H1 (cell line): ENCODE results near the gene TNIP1. TPM values are rescaled to one million over a fixed set of nuclear protein-coding genes. Genes with fewer than 3 reads are reported as not detected.

Source experiments
- CTCF ChIA-PET: fragments of 300-600 bp; sonication (Branson Sonifier 250); formaldehyde crosslinking; loops from one replicate; lab custom pipeline; 2021; ENCODE audit not compliant: partially characterized antibody; lab: Charles Lee
- POLR2A ChIA-PET: fragments of 300-600 bp; sonication (Branson Sonifier 250); formaldehyde crosslinking; loops from one replicate; lab custom pipeline; 2021; ENCODE audit warnings: inconsistent platforms; ENCODE audit not compliant: partially characterized antibody; lab: Charles Lee
- DNase-seq, 2 experiments: peaks; one replicate each; pipeline versions ENCODE4 v3.0.0 to v3.0.0-alpha.2; 2010 to 2022; ENCODE audit warnings: low spot score in 2 of 2, low read depth in 1 of 2, mixed read lengths in 1 of 2
- FAIRE-seq: peaks from 2 replicates; lab custom pipeline; 2011; peaks lifted over from hg19 to GRCh38; lab: Jason Lieb, UNC
- H2AFZ ChIP-seq: 2 replicates; pipeline ENCODE4 v1.8.1; 2012; ENCODE audit warnings: low read length, inconsistent platforms
- H2AK5ac ChIP-seq: 2 replicates; pipeline ENCODE4 v1.6.1; 2013; ENCODE audit warnings: low read depth, low read length
- H2BK120ac ChIP-seq: replicated peaks from 2 replicates; pipeline ENCODE3; 2013; ENCODE audit warnings: low read depth, low read length, inconsistent platforms
- H2BK12ac ChIP-seq: 2 replicates; pipeline ENCODE4 v1.6.1; 2013; ENCODE audit warnings: low read depth, low read length
- H2BK15ac ChIP-seq: 2 replicates; pipeline ENCODE4 v1.6.1; 2013; ENCODE audit warnings: low read length
- H2BK20ac ChIP-seq: 2 replicates; pipeline ENCODE4 v1.6.1; 2013; ENCODE audit warnings: low read length
- H2BK5ac ChIP-seq: 2 replicates; pipeline ENCODE4 v1.6.1; 2013; ENCODE audit warnings: low read depth, low read length
- H3K14ac ChIP-seq: 2 replicates; pipeline ENCODE4 v1.6.1; 2013; ENCODE audit warnings: inconsistent platforms; ENCODE audit not compliant: insufficient read length
- H3K18ac ChIP-seq: 2 replicates; pipeline ENCODE4 v1.6.1; 2013; ENCODE audit warnings: low read length; ENCODE audit errors: extremely low read depth
- H3K23ac ChIP-seq: 2 replicates; pipeline ENCODE4 v1.6.1; 2013; ENCODE audit warnings: inconsistent platforms; ENCODE audit not compliant: insufficient read length
- H3K23me2 ChIP-seq: 2 replicates; pipeline ENCODE4 v1.6.1; 2013; ENCODE audit warnings: low read depth, low read length
- H3K27ac ChIP-seq: 2 replicates; pipeline ENCODE4 v1.6.1; 2011; ENCODE audit warnings: low read depth, low read length, inconsistent platforms
- H3K27me3 ChIP-seq, 4 experiments: replicated peaks in 1 of 4; 1 replicate in 1 of 4; 2 replicates in 3 of 4; pipeline versions ENCODE4 v1.6.1 to v1.8.1; 2011 to 2013; ENCODE audit warnings: low read length in 3 of 4, mild to moderate bottlenecking in 3 of 4, inconsistent platforms in 2 of 4, mixed read lengths in 2 of 4, moderate library complexity in 1 of 4; ENCODE audit not compliant: control insufficient read depth in 3 of 4, insufficient read depth in 3 of 4; ENCODE audit errors: extremely low read depth in 1 of 4
- H3K36me3 ChIP-seq, 4 experiments: 2 replicates each; pipeline versions ENCODE4 v1.6.1 to v1.8.1; 2011 to 2013; ENCODE audit warnings: mild to moderate bottlenecking in 4 of 4, low read length in 3 of 4, moderate library complexity in 2 of 4, control low read depth in 1 of 4, inconsistent platforms in 1 of 4; ENCODE audit not compliant: insufficient read depth in 4 of 4, control insufficient read depth in 2 of 4
- H3K4ac ChIP-seq: replicated peaks from 2 replicates; pipeline ENCODE3; 2013; ENCODE audit warnings: low read length, low read depth, mixed read lengths, inconsistent platforms; ENCODE audit not compliant: insufficient read length
- H3K4me1 ChIP-seq, 4 experiments: replicated peaks in 1 of 4; 1 replicate in 1 of 4; 2 replicates in 3 of 4; pipeline versions ENCODE4 v1.6.1 to v1.8.1; 2011 to 2013; ENCODE audit warnings: low read length in 3 of 4, inconsistent platforms in 2 of 4, mixed read lengths in 1 of 4; ENCODE audit not compliant: insufficient read depth in 4 of 4, control insufficient read depth in 3 of 4
- H3K4me2 ChIP-seq, 2 experiments: 2 replicates each; pipeline versions ENCODE4 v1.6.1 to v1.8.1; 2011 to 2013; ENCODE audit warnings: low read depth in 2 of 2, low read length in 2 of 2, control low read depth in 1 of 2, inconsistent platforms in 1 of 2, mild to moderate bottlenecking in 1 of 2; ENCODE audit not compliant: insufficient read depth in 1 of 2
- H3K4me3 ChIP-seq, 4 experiments: fragments of 200-600, 300-600 bp in 1 of 4; sonication (generic), shearing (Covaris generic), sonication (Bioruptor Twin) in 1 of 4; 2 replicates each; pipeline versions ENCODE4 v1.5.1 to v1.8.1; 2011 to 2016; ENCODE audit warnings: low read length in 4 of 4, low read depth in 3 of 4, control low read depth in 2 of 4, inconsistent platforms in 2 of 4, mild to moderate bottlenecking in 2 of 4, mixed read lengths in 1 of 4, moderate library complexity in 1 of 4; ENCODE audit not compliant: insufficient read depth in 2 of 4; ENCODE audit errors: extremely low read depth in 1 of 4
- H3K56ac ChIP-seq: replicated peaks from 2 replicates; pipeline ENCODE3; 2013; ENCODE audit warnings: low read depth, mild to moderate bottlenecking, mixed read lengths, low read length, inconsistent platforms; ENCODE audit not compliant: insufficient read length
- H3K79me1 ChIP-seq: 2 replicates; pipeline ENCODE4 v1.6.1; 2013; ENCODE audit warnings: low read depth, low read length, control low read depth
- H3K79me2 ChIP-seq, 2 experiments: 2 replicates each; pipeline versions ENCODE4 v1.6.1 to v1.8.1; 2012 to 2013; ENCODE audit warnings: low read length in 2 of 2, mild to moderate bottlenecking in 2 of 2, inconsistent platforms in 1 of 2; ENCODE audit not compliant: insufficient read depth in 2 of 2, control insufficient read depth in 1 of 2
- H3K9ac ChIP-seq, 4 experiments: replicated peaks in 1 of 4; 1 replicate in 1 of 4; 2 replicates in 3 of 4; pipeline versions ENCODE4 v1.6.1 to v1.8.1; 2011 to 2013; ENCODE audit warnings: low read depth in 3 of 4, low read length in 3 of 4, control low read depth in 2 of 4, mild to moderate bottlenecking in 2 of 4, moderate library complexity in 2 of 4, inconsistent platforms in 1 of 4; ENCODE audit errors: extremely low read depth in 1 of 4
- H3K9me3 ChIP-seq, 2 experiments: 2 replicates each; pipeline versions ENCODE4 v1.6.1 to v1.8.1; 2012 to 2013; ENCODE audit warnings: mild to moderate bottlenecking in 2 of 2, moderate library complexity in 2 of 2, control low read depth in 1 of 2, inconsistent platforms in 1 of 2, low read depth in 1 of 2, low read length in 1 of 2, mixed read lengths in 1 of 2; ENCODE audit not compliant: insufficient read depth in 2 of 2
- H4K20me1 ChIP-seq, 2 experiments: replicated peaks in 1 of 2; 2 replicates each; pipeline versions ENCODE3 to v1.8.1; 2011 to 2013; ENCODE audit warnings: inconsistent platforms in 2 of 2, low read length in 2 of 2, mild to moderate bottlenecking in 1 of 2; ENCODE audit not compliant: insufficient read depth in 2 of 2, control insufficient read depth in 1 of 2
- H4K5ac ChIP-seq: 2 replicates; pipeline ENCODE4 v1.6.1; 2013; ENCODE audit warnings: low read length, low read depth, mixed read lengths, inconsistent platforms; ENCODE audit not compliant: insufficient read length
- H4K8ac ChIP-seq: 2 replicates; pipeline ENCODE4 v1.8.0; 2013; ENCODE audit warnings: mild to moderate bottlenecking, moderate library complexity, low read length, inconsistent platforms; ENCODE audit not compliant: insufficient read depth; ENCODE audit errors: extremely low read depth
- H4K91ac ChIP-seq: replicated peaks from 2 replicates; pipeline ENCODE3; 2013; ENCODE audit warnings: low read length, mixed read lengths, inconsistent platforms; ENCODE audit not compliant: insufficient read length
- CTBP2 ChIP-seq: IDR thresholded peaks from 2 replicates; pipeline ENCODE4 v1.7.0; 2011; ENCODE audit warnings: borderline replicate concordance, mild to moderate bottlenecking, moderate library complexity, mixed read lengths, low read length; ENCODE audit not compliant: insufficient read depth, insufficient read length
- EZH2 ChIP-seq: fragments of 200-600 bp; sonication (generic); IDR thresholded peaks from 2 replicates; pipeline ENCODE4 v1.7.1; 2012; ENCODE audit warnings: low read depth, mild to moderate bottlenecking, moderate library complexity, low read length, inconsistent platforms; ENCODE audit not compliant: severe bottlenecking
- RFX5 ChIP-seq: IDR thresholded peaks from 2 replicates; pipeline ENCODE4 v1.6.1; 2011; ENCODE audit warnings: low read depth, low read length, improper control_type of control experiment, borderline replicate concordance
- SAP30 ChIP-seq: fragments of 300-600 bp; sonication (generic); IDR thresholded peaks from 2 replicates; pipeline ENCODE4 v1.7.1; 2012; ENCODE audit warnings: low read length, moderate library complexity, mild to moderate bottlenecking, inconsistent platforms; ENCODE audit not compliant: insufficient read depth, insufficient replicate concordance
- SIN3A ChIP-seq, 2 experiments: IDR thresholded peaks in 1 of 2; conservative IDR thresholded peaks in 1 of 2; 2 replicates each; pipeline ENCODE4 v1.6.1; 2011 to 2012; ENCODE audit warnings: low read length in 2 of 2, improper control_type of control experiment in 1 of 2, low read depth in 1 of 2, mild to moderate bottlenecking in 1 of 2
- SIRT6 ChIP-seq: IDR thresholded peaks from one replicate; pipeline ENCODE4 v1.7.1; 2012; ENCODE audit warnings: low read length, inconsistent platforms
- SIX5 ChIP-seq: IDR thresholded peaks from 2 replicates; pipeline ENCODE4 v1.6.1; 2011; ENCODE audit warnings: mild to moderate bottlenecking, low read depth, low read length
- SRF ChIP-seq: IDR thresholded peaks from 2 replicates; pipeline ENCODE4 v1.6.1; 2011; ENCODE audit warnings: mild to moderate bottlenecking, low read depth, low read length, moderate library complexity
- WGBS, 2 experiments: shearing (Covaris generic) in 1 of 2; methylation state at CpG; one replicate each; pipeline versions ENCODE4 v1.1.6 to v1.1.7; 2013 to 2015; ENCODE audit warnings: low lambda C conversion rate in 2 of 2, mixed read lengths in 2 of 2, inconsistent platforms in 1 of 2, low coverage in 1 of 2, missing lambda C conversion rate in 1 of 2; ENCODE audit not compliant: insufficient replicate concordance in 2 of 2, insufficient coverage in 1 of 2, insufficient read length in 1 of 2; ENCODE audit errors: extremely low coverage in 1 of 2, missing lambda C conversion rate in 1 of 2; 5-methylcytosine and 5-hydroxymethylcytosine counted together
- polyA plus RNA-seq, 7 experiments: library from polyadenylated mRNA; depleted of rRNA in 3 of 7; stranded (reverse) in 5 of 7; unstranded in 2 of 7; fragments of >200 nt in 5 of 7; fragments of 200-250 nt in 2 of 7; gene quantifications; 1 replicate in 5 of 7; 2 replicates in 1 of 7; 4 replicates in 1 of 7; pipeline versions ENCODE4 v1.2.1 to v1.2.3, GENCODE V29; 2011 to 2013; ENCODE audit warnings: missing spikeins in 2 of 7, mixed read lengths in 2 of 7
- total RNA-seq: library from RNA; stranded (reverse); fragmentation: NEBNext Ultra II Directional; extraction: Animal tissue kit (Norgen Biotek cat#: 25700); gene quantifications from 2 replicates; pipeline ENCODE4 v1.2.1, GENCODE V29; 2021

The TNIP1 gene
- total and polyA plus RNA-seq, 2 of the 8 experiments (the other 6 are each of a cell fraction or from before 2014, with no cell fraction given) = 14.2 to 31.9 TPM

DNA sequence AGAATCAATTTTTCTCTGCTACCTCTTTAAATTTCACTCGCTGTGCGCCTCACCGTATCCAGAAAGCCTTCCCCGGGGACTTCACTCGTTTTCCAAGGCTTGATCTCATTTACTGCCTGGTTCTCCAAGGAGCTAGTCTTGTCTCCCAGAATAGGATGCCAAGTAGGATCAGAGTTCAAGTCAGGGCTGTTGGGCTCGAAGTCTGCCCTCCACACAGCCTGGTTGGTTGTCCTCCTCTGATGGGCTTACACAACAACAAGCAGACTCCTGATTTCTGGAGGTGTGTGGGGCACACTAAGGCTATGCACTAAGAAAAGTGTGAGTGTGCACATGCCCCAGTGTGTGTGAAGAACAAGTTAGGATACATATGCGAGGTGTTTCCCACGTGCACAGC, 14.0 kb upstream of the TNIP1 start:
- Histone ChIP-seq H3K4me3 (no peak overlapping the region), H3K4me1 (peaks cover 1 to 20% (median 11%) of the 10 kb centered on the region in 4 experiments; a peak in 4 of 7 replicates), H3K4me2 (no peak overlapping the region), H3K4ac (no peak overlapping the region), H3K18ac (no peak overlapping the region), H4K5ac (no peak overlapping the region), H3K36me3 (no peaks in the 10 kb centered on the region), H2BK15ac (no peak overlapping the region), H2BK12ac (no peak overlapping the region), H3K14ac (no peak overlapping the region), H2BK120ac (no peak overlapping the region), H2BK5ac (no peak overlapping the region), H4K91ac (no peak overlapping the region), H3K23ac (no peak overlapping the region), H2BK20ac (no peak overlapping the region), H3K9ac (no peak overlapping the region), H2AK5ac (no peak overlapping the region), H3K79me2 (no peaks in the 10 kb centered on the region), H3K27me3 (no peaks in the 10 kb centered on the region), H3K27ac (no peak overlapping the region), H4K20me1 (no peaks in the 10 kb centered on the region), H3K56ac (no peak overlapping the region), H3K23me2 (no peaks in the 10 kb centered on the region), H2AFZ (no peak overlapping the region), H3K79me1 (no peaks in the 10 kb centered on the region), H3K9me3 (no peaks in the 10 kb centered on the region), H4K8ac (no peak overlapping the region)
- FAIRE-seq (no peak), DNase-seq (no peak)
- POLR2A ChIA-PET = interaction anchor here (1.0 to 2.5 kb wide), 3 partner anchors 8 to 13 kb away, joined by 3 to 6 read pairs (median 3); no protein-coding TSS in a partner anchor
- CTCF ChIA-PET = interaction anchor here (1.3 to 8.0 kb wide), 5 partner anchors 12 to 46 kb away, joined by 5 to 96 read pairs (median 35); no protein-coding TSS in a partner anchor
- WGBS, 2 experiments = 91% methylated on average over 8 of the region's 8 CpGs; no CpG with 5 or more reads in 1 of the 2 experiments
- TF ChIP-seq SRF = no peak
- TF ChIP-seq SIRT6 = no peak
- TF ChIP-seq SAP30 = no peak
- no peak for TF ChIP-seq SIN3A (conservative IDR thresholded peaks at IDR 0.05 in 1 of 2, IDR thresholded peaks at IDR 0.05 in 1 of 2; ENCODE audit: low read depth in 1 of 2, low read length in 2 of 2)
- no peak for TF ChIP-seq EZH2
- no peak for TF ChIP-seq RFX5
- TF ChIP-seq SIX5 = no peak
- no peak for TF ChIP-seq CTBP2
